ENCODE results near the gene ANKFY1.

DNA sequence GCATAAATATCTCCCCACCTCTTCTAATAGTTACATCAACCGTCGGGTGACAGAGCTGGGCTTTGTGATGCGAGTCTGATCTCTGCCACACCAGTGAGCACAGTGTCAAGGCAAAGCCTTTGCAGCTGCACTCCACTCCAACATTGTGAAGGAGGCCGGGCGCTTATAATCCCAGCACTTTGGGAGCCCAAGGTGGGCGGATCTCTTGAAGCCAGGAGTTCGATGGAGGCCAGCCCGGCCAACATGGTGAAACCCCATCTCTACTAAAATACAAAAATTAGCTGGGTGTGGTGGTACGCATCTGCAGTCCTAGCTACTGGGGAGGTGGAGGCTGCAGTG lies 101.8 kb downstream of the ANKFY1 start:
- TF ChIP-seq CTCF (IDR thresholded peaks at IDR 0.05) (no peak), POLR2A (IDR thresholded peaks at IDR 0.05) (no peak), POLR2AphosphoS5 (IDR thresholded peaks at IDR 0.05; ENCODE audit: insufficient read depth in 1 of 2, low read depth in 1 of 2) (no peak)

Data from vagina (tissue), 2 donors.